Measurements from ENCODE around the gene CIAPIN1. TPM values are rescaled to one million over a fixed set of nuclear protein-coding genes. Genes with fewer than 3 reads are reported as not detected.
A peak's percentile ranks its signal among the peaks of the same experiment; 100 is the strongest.

CIAPIN1 gene
- total and polyA plus RNA-seq, 2 experiments from 2014 or later = 65.5 to 156 TPM

DNA sequence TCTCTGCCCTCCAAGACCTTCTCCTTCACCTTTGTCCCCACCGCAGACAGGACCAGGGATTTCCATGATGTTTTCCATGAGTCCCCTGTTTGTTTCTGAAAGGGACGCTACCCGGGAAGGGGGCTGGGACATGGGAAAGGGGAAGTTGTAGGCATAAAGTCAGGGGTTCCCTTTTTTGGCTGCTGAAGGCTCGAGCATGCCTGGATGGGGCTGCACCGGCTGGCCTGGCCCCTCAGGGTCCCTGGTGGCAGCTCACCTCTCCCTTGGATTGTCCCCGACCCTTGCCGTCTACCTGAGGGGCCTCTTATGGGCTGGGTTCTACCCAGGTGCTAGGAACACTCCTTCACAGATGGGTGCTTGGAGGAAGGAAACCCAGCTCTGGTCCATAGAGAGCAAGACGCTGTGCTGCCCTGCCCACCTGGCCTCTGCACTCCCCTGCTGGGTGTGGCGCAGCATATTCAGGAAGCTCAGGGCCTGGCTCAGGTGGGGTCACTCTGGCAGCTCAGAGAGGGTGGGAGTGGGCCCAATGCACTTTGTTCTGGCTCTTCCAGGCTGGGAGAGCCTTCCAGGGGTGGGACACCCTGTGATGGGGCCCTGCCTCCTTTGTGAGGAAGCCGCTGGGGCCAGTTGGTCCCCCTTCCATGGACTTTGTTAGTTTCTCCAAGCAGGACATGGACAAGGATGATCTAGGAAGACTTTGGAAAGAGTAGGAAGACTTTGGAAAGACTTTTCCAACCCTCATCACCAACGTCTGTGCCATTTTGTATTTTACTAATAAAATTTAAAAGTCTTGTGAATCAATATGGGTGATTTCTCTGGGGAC is 62.7 kb downstream of the CIAPIN1 start:
- Histone ChIP-seq H3K9me3 (ENCODE audit: low read depth) (no peaks in the 10 kb centered on the region), H3K36me3 (no peaks in the 10 kb centered on the region), H3K4me1 (ENCODE audit: low read depth) (no peaks in the 10 kb centered on the region), H3K27me3 (no peaks in the 10 kb centered on the region), H3K4me3 (no peak overlapping the region), H3K27ac (no peak overlapping the region)
- TF ChIP-seq, protein P1, sequence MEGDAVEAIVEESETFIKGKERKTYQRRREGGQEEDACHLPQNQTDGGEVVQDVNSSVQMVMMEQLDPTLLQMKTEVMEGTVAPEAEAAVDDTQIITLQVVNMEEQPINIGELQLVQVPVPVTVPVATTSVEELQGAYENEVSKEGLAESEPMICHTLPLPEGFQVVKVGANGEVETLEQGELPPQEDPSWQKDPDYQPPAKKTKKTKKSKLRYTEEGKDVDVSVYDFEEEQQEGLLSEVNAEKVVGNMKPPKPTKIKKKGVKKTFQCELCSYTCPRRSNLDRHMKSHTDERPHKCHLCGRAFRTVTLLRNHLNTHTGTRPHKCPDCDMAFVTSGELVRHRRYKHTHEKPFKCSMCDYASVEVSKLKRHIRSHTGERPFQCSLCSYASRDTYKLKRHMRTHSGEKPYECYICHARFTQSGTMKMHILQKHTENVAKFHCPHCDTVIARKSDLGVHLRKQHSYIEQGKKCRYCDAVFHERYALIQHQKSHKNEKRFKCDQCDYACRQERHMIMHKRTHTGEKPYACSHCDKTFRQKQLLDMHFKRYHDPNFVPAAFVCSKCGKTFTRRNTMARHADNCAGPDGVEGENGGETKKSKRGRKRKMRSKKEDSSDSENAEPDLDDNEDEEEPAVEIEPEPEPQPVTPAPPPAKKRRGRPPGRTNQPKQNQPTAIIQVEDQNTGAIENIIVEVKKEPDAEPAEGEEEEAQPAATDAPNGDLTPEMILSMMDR (IDR thresholded peaks at IDR 0.05; ENCODE audit: low read depth, low read length) = no peak
- DNase-seq (ENCODE audit: low read depth in 1 of 2, low spot score in 1 of 2) = no peak

GRCh38 chr16:57383276-57384247 is 63.6 kb downstream of the CIAPIN1 start:
- Histone ChIP-seq H3K27ac (no peak overlapping the region), H3K4me3 (no peak overlapping the region), H3K36me3 (no peaks in the 10 kb centered on the region), H3K9me3 (ENCODE audit: low read depth) (no peaks in the 10 kb centered on the region), H3K27me3 (no peaks in the 10 kb centered on the region), H3K4me1 (ENCODE audit: low read depth) (no peaks in the 10 kb centered on the region)
- TF ChIP-seq, protein P1 (IDR thresholded peaks at IDR 0.05; ENCODE audit: low read depth, low read length) = no peak
- peak in 1 of 2 donors; percentile 62 for DNase-seq (ENCODE audit: low read depth in 1 of 2, low spot score in 1 of 2)

GRCh38 chr16:57382535-57383275 is 64.5 kb downstream of the CIAPIN1 start:
- Histone ChIP-seq H3K27ac (no peak overlapping the region), H3K4me1 (ENCODE audit: low read depth) (no peaks in the 10 kb centered on the region), H3K4me3 (no peak overlapping the region), H3K36me3 (no peaks in the 10 kb centered on the region), H3K27me3 (no peaks in the 10 kb centered on the region), H3K9me3 (ENCODE audit: low read depth) (no peaks in the 10 kb centered on the region)
- DNase-seq (ENCODE audit: low read depth in 1 of 2, low spot score in 1 of 2) = no peak
- TF ChIP-seq, protein P1 (IDR thresholded peaks at IDR 0.05; ENCODE audit: low read depth, low read length) = no peak

DNA sequence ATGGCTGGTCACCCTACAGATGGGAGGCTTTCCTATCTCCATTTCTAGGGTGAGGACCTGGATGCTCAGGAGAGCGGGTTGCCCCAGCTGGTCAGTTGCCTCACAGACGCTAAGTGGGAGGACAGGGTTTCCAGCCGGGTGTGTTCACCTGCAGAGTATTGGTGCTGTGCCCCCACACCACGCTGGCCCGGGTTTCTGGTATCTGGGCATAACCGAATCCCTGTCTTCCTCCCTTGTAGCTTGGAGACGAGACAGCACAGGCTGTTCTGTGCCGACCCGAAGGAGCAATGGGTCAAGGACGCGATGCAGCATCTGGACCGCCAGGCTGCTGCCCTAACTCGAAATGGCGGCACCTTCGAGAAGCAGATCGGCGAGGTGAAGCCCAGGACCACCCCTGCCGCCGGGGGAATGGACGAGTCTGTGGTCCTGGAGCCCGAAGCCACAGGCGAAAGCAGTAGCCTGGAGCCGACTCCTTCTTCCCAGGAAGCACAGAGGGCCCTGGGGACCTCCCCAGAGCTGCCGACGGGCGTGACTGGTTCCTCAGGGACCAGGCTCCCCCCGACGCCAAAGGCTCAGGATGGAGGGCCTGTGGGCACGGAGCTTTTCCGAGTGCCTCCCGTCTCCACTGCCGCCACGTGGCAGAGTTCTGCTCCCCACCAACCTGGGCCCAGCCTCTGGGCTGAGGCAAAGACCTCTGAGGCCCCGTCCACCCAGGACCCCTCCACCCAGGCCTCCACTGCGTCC is 65.2 kb downstream of the CIAPIN1 start:
- H3K4me1 ChIP-seq (ENCODE audit: low read depth) = no peaks in the 10 kb centered on the region
- TF ChIP-seq, protein P1 (IDR thresholded peaks at IDR 0.05; ENCODE audit: low read depth, low read length) = no peak
- no peak overlapping the region for H3K4me3 ChIP-seq

More for the DNA sequence above, 65.2 kb downstream of the CIAPIN1 start:
- Histone ChIP-seq H3K27me3 (no peaks in the 10 kb centered on the region), H3K9me3 (ENCODE audit: low read depth) (no peaks in the 10 kb centered on the region), H3K27ac (no peak overlapping the region), H3K36me3 (no peaks in the 10 kb centered on the region)
- no peak for DNase-seq (ENCODE audit: low read depth in 1 of 2, low spot score in 1 of 2)
